NCI-H128 (cell line): Measurements from ENCODE around the gene STK36.

Experiments
- DNase-seq: peaks from one replicate; lab custom pipeline; 2025; ENCODE audit not compliant: unreplicated experiment; lab: John Stamatoyannopoulos, UW

Gene STK36

GRCh38 chr2:218662827-218663226 lies 9.1 kb upstream of the STK36 start:
- DNase-seq = no peak

- DNase-seq = no peak
Observed at GRCh38 chr2:218663901-218664300, 8.0 kb upstream of the STK36 start.

- DNase-seq = no peak
Observed at GRCh38 chr2:218664653-218665052, 7.2 kb upstream of the STK36 start.

- no peak for DNase-seq
Observed at GRCh38 chr2:218671097-218671653, 711 bp upstream of the STK36 start.

GRCh38 chr2:218679119-218679518 lies 7.2 kb downstream of the STK36 start:
- DNase-seq = no peak

GRCh38 chr2:218680061-218680460 lies 8.2 kb downstream of the STK36 start:
- DNase-seq = no peak

- DNase-seq = peak; percentile 4
Observed at GRCh38 chr2:218687400-218688060, 15.6 kb downstream of the STK36 start.

GRCh38 chr2:218691234-218691633 lies 19.3 kb downstream of the STK36 start:
- no peak for DNase-seq

- no peak for DNase-seq
Observed at GRCh38 chr2:218694405-218695145, 22.7 kb downstream of the STK36 start.

GRCh38 chr2:218698885-218699284 lies 27.0 kb downstream of the STK36 start:
- no peak for DNase-seq

- no peak for DNase-seq
Observed at GRCh38 chr2:218701806-218702205, 29.9 kb downstream of the STK36 start.

GRCh38 chr2:218703341-218703740 lies 31.5 kb downstream of the STK36 start:
- DNase-seq = no peak

GRCh38 chr2:218708086-218708485 lies 36.2 kb downstream of the STK36 start:
- no peak for DNase-seq

GRCh38 chr2:218709908-218710307 lies 38.0 kb downstream of the STK36 start:
- no peak for DNase-seq

- DNase-seq = no peak
Observed at GRCh38 chr2:218710334-218710686, 38.4 kb downstream of the STK36 start.

GRCh38 chr2:218710687-218711549 lies 39.0 kb downstream of the STK36 start, which contains the start of gene TTLL4:
Gene TTLL4, plus strand, starts transcription at chr2:218710835. Its CDS starts 26,842 bp downstream, at chr2:218737677.
- peak; percentile 86 for DNase-seq

GRCh38 chr2:218711550-218711929 lies 39.7 kb downstream of the STK36 start:
- no peak for DNase-seq

GRCh38 chr2:218713922-218714321 lies 42.0 kb downstream of the STK36 start:
- DNase-seq = no peak

GRCh38 chr2:218716070-218716469 lies 44.2 kb downstream of the STK36 start:
- no peak for DNase-seq

GRCh38 chr2:218717262-218717661 lies 45.4 kb downstream of the STK36 start:
- no peak for DNase-seq

GRCh38 chr2:218718058-218718457 lies 46.2 kb downstream of the STK36 start:
- no peak for DNase-seq
